ENCODE measurements around the gene KCNMB2.
"Not testable (repeated sequence)": the region's sequence is repeated elsewhere in the genome, so short reads cannot be mapped to it uniquely, and the experiment has no call there.

The KCNMB2 gene

GRCh38 chr3:178513546-178514380 lies 22.5 kb upstream of the KCNMB2 start:
- peaks cover 3% of the 10 kb centered on the region for H3K27me3 Mint-ChIP-seq
- H3K36me3 Mint-ChIP-seq (ENCODE audit: low read depth), result no peaks in the 10 kb centered on the region
- H3K4me1 Mint-ChIP-seq (ENCODE audit: low read depth), result no peaks in the 10 kb centered on the region
- no peaks in the 10 kb centered on the region for H3K9me3 Mint-ChIP-seq
- H3K4me3 Mint-ChIP-seq, result no peak overlapping the region
- no peak overlapping the region for H3K27ac Mint-ChIP-seq

- Mint-ChIP-seq H3K4me3 (no peak overlapping the region), H3K36me3 (ENCODE audit: low read depth) (no peaks in the 10 kb centered on the region), H3K27ac (no peak overlapping the region), H3K9me3 (no peaks in the 10 kb centered on the region), H3K4me1 (ENCODE audit: low read depth) (no peaks in the 10 kb centered on the region), H3K27me3 (peaks cover 3% of the 10 kb centered on the region)
Measured at GRCh38 chr3:178514401-178514800, 21.8 kb upstream of the KCNMB2 start.

- not testable (repeated sequence) for H3K27ac Mint-ChIP-seq; H3K4me1 Mint-ChIP-seq (ENCODE audit: low read depth); H3K4me3 Mint-ChIP-seq; H3K36me3 Mint-ChIP-seq (ENCODE audit: low read depth); H3K27me3 Mint-ChIP-seq; H3K9me3 Mint-ChIP-seq
Measured at GRCh38 chr3:178515076-178515744, 21.0 kb upstream of the KCNMB2 start.

DNA sequence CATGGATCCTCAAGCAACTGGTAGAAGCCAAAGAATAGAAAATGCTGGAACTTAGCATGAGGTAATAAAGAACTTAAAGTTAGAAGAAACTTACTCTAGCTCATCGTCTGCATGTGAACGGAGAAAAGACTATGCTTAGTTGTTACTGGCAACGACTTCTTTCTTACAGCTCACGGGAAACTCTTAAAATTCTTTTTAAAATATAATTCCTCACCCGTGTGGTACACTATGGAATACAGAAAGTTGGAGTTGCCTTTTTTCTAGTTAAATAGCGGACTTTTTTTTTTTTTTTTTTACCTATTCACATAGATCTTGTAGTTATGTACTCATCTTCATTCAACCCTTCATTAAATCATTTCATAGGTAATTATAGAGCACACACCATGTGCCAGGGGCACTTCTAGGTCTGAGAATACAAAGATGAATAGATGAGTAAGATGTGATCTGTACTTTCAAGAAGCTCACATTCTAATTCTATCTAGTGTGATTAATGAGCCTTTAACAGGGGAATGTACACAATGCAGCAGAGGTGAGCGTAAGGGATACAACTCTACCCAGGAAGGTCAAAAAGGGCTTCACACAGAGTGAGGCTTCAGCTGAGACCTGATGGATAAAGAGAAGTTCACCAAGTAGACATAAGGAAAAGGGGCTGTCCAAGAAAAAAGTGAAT lies 18.4 kb upstream of the KCNMB2 start:
- no peaks in the 10 kb centered on the region for H3K9me3 Mint-ChIP-seq
- no peaks in the 10 kb centered on the region for H3K4me1 Mint-ChIP-seq (ENCODE audit: low read depth)
- H3K4me3 Mint-ChIP-seq, result no peak overlapping the region
- H3K27ac Mint-ChIP-seq, result no peak overlapping the region
- no peaks in the 10 kb centered on the region for H3K36me3 Mint-ChIP-seq (ENCODE audit: low read depth)
- peaks cover 3% of the 10 kb centered on the region for H3K27me3 Mint-ChIP-seq

DNA sequence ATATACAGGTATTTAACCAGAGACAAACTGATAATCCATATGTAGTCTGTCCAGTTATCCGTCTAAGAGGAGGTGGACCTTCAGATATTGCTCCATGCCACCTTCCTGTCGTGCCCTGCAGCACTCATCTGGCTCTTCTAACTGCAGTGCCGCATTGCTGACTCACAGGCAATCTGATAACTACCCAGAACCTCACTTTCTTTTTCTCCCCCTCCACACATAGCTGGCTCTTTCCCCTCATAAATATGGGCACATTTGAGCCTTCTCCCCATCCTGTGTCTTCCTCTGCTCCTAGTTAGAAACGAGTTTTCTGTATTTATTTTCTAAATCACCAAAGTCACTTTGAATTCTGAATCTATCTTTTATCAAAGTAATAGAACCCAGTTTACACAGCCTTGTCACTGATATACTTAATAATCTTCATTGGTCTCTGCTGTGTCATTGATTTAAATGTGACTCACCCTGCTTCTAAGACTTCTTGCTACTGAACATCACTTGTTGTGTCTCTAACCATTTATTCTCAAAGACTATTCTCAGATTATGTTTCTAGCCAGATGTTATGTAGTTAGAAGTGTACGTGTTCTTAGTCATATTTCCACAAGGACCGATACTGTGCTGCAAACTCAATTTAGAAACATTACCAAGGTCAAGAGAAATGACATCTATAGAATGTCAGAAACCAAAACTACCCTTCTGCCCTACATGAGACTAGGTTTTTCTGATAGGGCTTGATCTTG lies 17.4 kb upstream of the KCNMB2 start:
- no peaks in the 10 kb centered on the region for H3K36me3 Mint-ChIP-seq (ENCODE audit: low read depth)
- peaks cover 3% of the 10 kb centered on the region for H3K27me3 Mint-ChIP-seq
- H3K27ac Mint-ChIP-seq, result no peak overlapping the region
- H3K4me1 Mint-ChIP-seq (ENCODE audit: low read depth), result no peaks in the 10 kb centered on the region
- no peaks in the 10 kb centered on the region for H3K9me3 Mint-ChIP-seq
- no peak overlapping the region for H3K4me3 Mint-ChIP-seq

GRCh38 chr3:178519701-178520100 lies 16.5 kb upstream of the KCNMB2 start:
- H3K27ac Mint-ChIP-seq, result no peak overlapping the region
- H3K9me3 Mint-ChIP-seq, result no peaks in the 10 kb centered on the region
- peaks cover 3% of the 10 kb centered on the region for H3K27me3 Mint-ChIP-seq
- H3K36me3 Mint-ChIP-seq (ENCODE audit: low read depth), result no peaks in the 10 kb centered on the region
- H3K4me3 Mint-ChIP-seq, result no peak overlapping the region
- H3K4me1 Mint-ChIP-seq (ENCODE audit: low read depth), result no peaks in the 10 kb centered on the region

DNA sequence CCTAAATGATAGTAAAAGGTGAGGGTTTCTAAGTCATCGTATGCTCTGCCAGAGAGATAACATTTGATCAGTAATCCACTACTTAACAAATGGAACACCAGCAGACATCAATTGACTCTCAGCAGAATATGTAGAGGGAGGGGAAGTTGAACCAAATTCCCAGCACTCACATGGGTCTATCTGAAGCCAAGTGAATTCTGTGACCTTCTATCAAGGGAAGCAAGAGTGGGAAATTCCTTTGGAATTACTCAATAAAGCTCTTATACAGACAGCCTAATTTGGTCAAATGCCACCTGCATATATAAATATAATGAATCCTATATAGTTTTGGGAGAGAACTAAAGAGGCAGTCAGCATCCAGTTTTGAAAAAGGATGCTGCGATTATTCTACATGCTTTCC lies 15.8 kb upstream of the KCNMB2 start:
- no peak overlapping the region for H3K27ac Mint-ChIP-seq
- H3K27me3 Mint-ChIP-seq, result peaks cover 3% of the 10 kb centered on the region
- no peaks in the 10 kb centered on the region for H3K4me1 Mint-ChIP-seq (ENCODE audit: low read depth)
- H3K4me3 Mint-ChIP-seq, result no peak overlapping the region
- H3K36me3 Mint-ChIP-seq (ENCODE audit: low read depth), result no peaks in the 10 kb centered on the region
- no peaks in the 10 kb centered on the region for H3K9me3 Mint-ChIP-seq

DNA sequence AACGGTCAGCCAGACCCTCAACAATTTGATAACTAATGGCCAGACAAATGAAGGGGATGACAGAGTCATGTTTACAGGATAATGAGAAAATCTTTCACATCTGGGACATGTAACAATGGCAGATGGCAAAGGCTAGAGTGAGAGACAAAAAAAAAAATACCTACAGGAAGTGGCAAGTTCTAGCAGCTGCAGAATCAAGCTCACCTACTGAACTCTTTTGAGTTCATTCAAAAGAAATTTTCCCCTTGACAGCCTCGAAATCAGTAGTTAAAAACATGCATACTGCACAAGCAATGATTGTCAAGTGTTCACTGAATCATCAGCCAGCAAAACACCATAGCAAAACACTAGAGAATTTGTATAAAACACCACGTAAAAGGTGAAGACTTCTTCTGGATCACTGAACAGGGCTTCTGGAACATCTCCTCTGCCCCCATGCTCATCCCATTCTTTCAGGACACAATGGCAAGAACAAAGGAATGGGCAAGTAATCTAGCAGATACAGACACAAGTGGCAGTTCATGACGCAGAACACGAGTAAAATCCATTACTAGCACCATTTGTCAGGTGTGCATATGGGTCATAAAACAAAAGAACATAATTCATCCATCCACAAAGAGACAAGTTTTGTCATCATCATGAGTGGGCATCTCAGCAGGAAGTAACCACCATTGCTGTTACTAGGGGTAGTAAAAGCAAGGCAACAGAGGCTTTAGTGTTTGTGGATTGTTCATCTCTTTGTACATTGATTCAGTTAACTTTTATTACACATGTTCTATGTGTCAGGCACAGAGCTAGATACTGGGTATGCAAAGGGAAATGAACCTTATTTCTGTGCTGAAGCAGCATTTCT lies 13.8 kb upstream of the KCNMB2 start:
- H3K4me3 Mint-ChIP-seq, result no peak overlapping the region
- no peak overlapping the region for H3K27ac Mint-ChIP-seq
- peaks cover 3% of the 10 kb centered on the region for H3K27me3 Mint-ChIP-seq
- no peaks in the 10 kb centered on the region for H3K4me1 Mint-ChIP-seq (ENCODE audit: low read depth)
- no peaks in the 10 kb centered on the region for H3K36me3 Mint-ChIP-seq (ENCODE audit: low read depth)
- no peaks in the 10 kb centered on the region for H3K9me3 Mint-ChIP-seq

GRCh38 chr3:178525251-178525650 lies 11.0 kb upstream of the KCNMB2 start:
- Mint-ChIP-seq H3K9me3 (no peaks in the 10 kb centered on the region), H3K36me3 (ENCODE audit: low read depth) (no peaks in the 10 kb centered on the region), H3K4me1 (ENCODE audit: low read depth) (no peaks in the 10 kb centered on the region), H3K27ac (no peak overlapping the region), H3K4me3 (no peak overlapping the region), H3K27me3 (no peaks in the 10 kb centered on the region)

- Mint-ChIP-seq H3K27me3 (peaks cover under 1% of the 10 kb centered on the region), H3K27ac (no peak overlapping the region), H3K4me1 (ENCODE audit: low read depth) (no peaks in the 10 kb centered on the region), H3K9me3 (peaks cover 6% of the 10 kb centered on the region), H3K36me3 (ENCODE audit: low read depth) (no peaks in the 10 kb centered on the region), H3K4me3 (no peak overlapping the region)
Measured at GRCh38 chr3:178526291-178526690, 9.9 kb upstream of the KCNMB2 start.

DNA sequence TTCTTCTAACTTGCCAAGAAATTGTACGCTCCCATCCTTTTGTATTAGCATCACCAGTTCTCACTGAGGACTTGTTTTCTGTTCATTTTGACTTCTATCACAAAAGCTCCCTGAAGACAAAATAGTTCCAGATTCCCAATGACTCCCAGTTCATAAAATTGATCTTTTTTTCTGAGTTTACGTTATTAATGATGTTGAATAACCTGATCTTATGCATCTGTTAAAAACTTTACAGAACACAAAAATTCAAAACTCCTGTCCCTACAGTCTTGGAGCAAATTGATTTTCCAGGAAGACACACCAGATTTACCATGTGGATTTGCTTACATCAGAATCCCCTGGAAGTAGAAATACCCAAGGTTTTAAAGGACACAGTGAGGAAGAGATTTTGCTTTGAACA lies 8.3 kb upstream of the KCNMB2 start:
- H3K27ac Mint-ChIP-seq, result no peak overlapping the region
- H3K4me1 Mint-ChIP-seq (ENCODE audit: low read depth), result no peaks in the 10 kb centered on the region
- H3K27me3 Mint-ChIP-seq, result peaks cover 8% of the 10 kb centered on the region
- no peak overlapping the region for H3K4me3 Mint-ChIP-seq
- peaks cover 9% of the 10 kb centered on the region for H3K9me3 Mint-ChIP-seq
- H3K36me3 Mint-ChIP-seq (ENCODE audit: low read depth), result no peaks in the 10 kb centered on the region

DNA sequence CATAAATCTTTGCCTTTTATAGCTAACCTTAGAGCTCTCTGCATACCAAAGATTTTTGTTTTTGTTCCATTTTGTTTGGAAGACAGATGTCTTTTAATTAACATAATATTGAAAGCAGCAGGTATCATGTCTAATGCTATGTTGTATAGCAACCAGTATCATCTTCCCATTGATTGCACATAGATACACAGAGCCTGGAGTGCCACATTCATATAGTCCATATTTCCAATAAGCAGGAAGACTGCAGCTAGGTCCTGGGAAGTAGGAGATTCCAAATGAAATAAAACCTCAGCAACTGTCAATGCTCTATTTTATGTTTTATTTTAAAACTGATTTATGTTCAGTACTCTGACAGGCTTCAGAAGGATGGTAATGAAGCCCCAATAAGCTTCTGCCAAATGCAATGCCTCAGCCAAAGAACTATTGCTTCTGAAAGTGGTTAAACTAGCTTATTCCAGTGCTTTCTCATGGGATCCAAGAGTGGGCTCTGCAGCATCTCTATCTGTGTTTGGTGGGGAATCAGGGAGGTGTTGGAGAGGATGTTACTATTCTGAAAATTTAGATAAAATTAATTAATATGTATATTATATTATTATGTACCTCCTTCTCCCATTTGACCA lies 6.5 kb upstream of the KCNMB2 start:
- Mint-ChIP-seq H3K27me3 (peaks cover 10% of the 10 kb centered on the region), H3K27ac (no peak overlapping the region), H3K4me3 (no peak overlapping the region), H3K36me3 (ENCODE audit: low read depth) (no peaks in the 10 kb centered on the region), H3K9me3 (peaks cover 9% of the 10 kb centered on the region), H3K4me1 (ENCODE audit: low read depth) (no peaks in the 10 kb centered on the region)

DNA sequence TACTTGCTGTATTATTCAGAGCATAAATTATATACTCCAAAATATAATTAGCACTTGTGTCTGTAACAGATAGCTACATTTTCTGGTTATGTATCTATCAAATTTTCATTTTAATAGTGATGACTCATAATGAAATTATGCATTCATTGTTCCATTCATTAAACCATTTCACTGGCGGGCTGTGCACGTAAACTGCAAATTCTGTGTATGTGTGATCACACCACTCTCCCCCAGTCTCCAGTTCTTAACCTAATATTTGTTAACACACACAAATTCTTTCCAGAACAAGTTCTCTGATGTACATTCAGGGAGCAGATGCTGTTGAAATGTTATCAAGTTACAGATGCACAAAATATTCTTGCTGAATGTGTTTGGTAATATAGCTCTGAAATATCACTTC lies 3.8 kb upstream of the KCNMB2 start:
- H3K4me3 Mint-ChIP-seq, result no peak overlapping the region
- peaks cover 33% of the 10 kb centered on the region for H3K27me3 Mint-ChIP-seq
- H3K27ac Mint-ChIP-seq, result no peak overlapping the region
- no peaks in the 10 kb centered on the region for H3K36me3 Mint-ChIP-seq (ENCODE audit: low read depth)
- peaks cover 4% of the 10 kb centered on the region for H3K4me1 Mint-ChIP-seq (ENCODE audit: low read depth)
- peaks cover 9% of the 10 kb centered on the region for H3K9me3 Mint-ChIP-seq

Measured in stimulated activated naive CD8-positive, alpha-beta T cell treated with anti-CD3 and anti-CD28 coated beads, Interleukin-15, Interleukin-2, amounts not matched to agents 100 ng/mL and 50 ng/mL, for 24 hours (primary cell).